ENCODE measurements around the gene CCDC18.

GRCh38 chr1:93143769-93144168, 36.8 kb upstream of the CCDC18 start:
- TF ChIP-seq CTCF (IDR thresholded peaks at IDR 0.05) (no peak), POLR2A (IDR thresholded peaks at IDR 0.05) (no peak)

Measured in uterus (tissue), 2 donors.